HEK293 (cell line): ENCODE measurements around the gene B3GALT5.

Experiments used
- CTCF ChIA-PET: fragments of 350-600 bp; formaldehyde crosslinking; extraction: SDS; loops from one replicate; lab custom pipeline; 2021; ENCODE audit warnings: antibody characterized with exemption; lab: Yijun Ruan, JAX
- POLR2A ChIA-PET: fragments of 300-600 bp; formaldehyde crosslinking; extraction: SDS; loops from one replicate; lab custom pipeline; 2020; ENCODE audit warnings: antibody characterized with exemption, inconsistent platforms; lab: Yijun Ruan, JAX
- H3K27ac ChIP-seq: fragments of 200-500 bp; sonication (Bioruptor generic); 2 replicates; pipeline ENCODE4 v1.5.1; 2014; ENCODE audit warnings: low read depth, low read length, control low read depth, inconsistent platforms; ENCODE audit errors: extremely low read depth
- H3K36me3 ChIP-seq, 2 experiments: fragments of 200-500 bp in 1 of 2; sonication (Bioruptor generic) in 1 of 2; 1 replicate in 1 of 2; 2 replicates in 1 of 2; pipeline ENCODE4 v1.5.1; 2014 to 2017; ENCODE audit warnings: inconsistent platforms in 2 of 2, low read length in 2 of 2; ENCODE audit not compliant: control insufficient read depth in 2 of 2, insufficient read depth in 1 of 2
- H3K4me1 ChIP-seq: fragments of 200-500 bp; sonication (Bioruptor generic); 2 replicates; pipeline ENCODE4 v1.5.1; 2014; ENCODE audit warnings: mild to moderate bottlenecking, low read length, inconsistent platforms; ENCODE audit not compliant: control insufficient read depth, insufficient read depth
- H3K4me3 ChIP-seq: 2 replicates; pipeline ENCODE4 v1.5.1; 2011; ENCODE audit warnings: low read depth, mild to moderate bottlenecking, control low read depth, low read length, moderate library complexity
- H3K9me3 ChIP-seq: fragments of 200-500 bp; sonication (Bioruptor generic); 2 replicates; pipeline ENCODE4 v1.5.1; 2014; ENCODE audit warnings: low read depth, low read length, inconsistent platforms; ENCODE audit not compliant: control insufficient read depth, insufficient read depth
- IKZF3 ChIP-seq: fragments of 450-650 bp; IDR thresholded peaks from 2 replicates; pipeline ENCODE4 v1.5.0; 2018; ENCODE audit warnings: missing biosample characterization, mild to moderate bottlenecking, missing genetic modification characterization, moderate library complexity
- ZBTB8A ChIP-seq: fragments of 450-650 bp; formaldehyde crosslinking; IDR thresholded peaks from 2 replicates; pipeline ENCODE4 v1.5.1; 2016; ENCODE audit warnings: missing biosample characterization, missing genetic modification characterization
- ZNF112 ChIP-seq: fragments of 450-650 bp; formaldehyde crosslinking; IDR thresholded peaks from 2 replicates; pipeline ENCODE4 v1.5.0; 2017; ENCODE audit warnings: missing biosample characterization, missing genetic modification characterization
- ZNF114 ChIP-seq: fragments of 450-650 bp; formaldehyde crosslinking; IDR thresholded peaks from 2 replicates; pipeline ENCODE4 v1.5.0; 2017; ENCODE audit warnings: missing biosample characterization, missing genetic modification characterization
- ZNF223 ChIP-seq: fragments of 450-650 bp; formaldehyde crosslinking; IDR thresholded peaks from 2 replicates; pipeline ENCODE4 v1.5.1; 2016; ENCODE audit warnings: missing biosample characterization, missing genetic modification characterization
- ZNF335 ChIP-seq: fragments of 450-650 bp; formaldehyde crosslinking; conservative IDR thresholded peaks from 2 replicates; pipeline ENCODE4 v1.5.1; 2016; ENCODE audit warnings: missing biosample characterization, missing genetic modification characterization
- ZNF426 ChIP-seq: fragments of 450-650 bp; formaldehyde crosslinking; IDR thresholded peaks from 2 replicates; pipeline ENCODE4 v1.5.1; 2017; ENCODE audit warnings: missing biosample characterization, missing genetic modification characterization, mild to moderate bottlenecking, inconsistent platforms, moderate library complexity
- ZNF473 ChIP-seq: fragments of 450-650 bp; formaldehyde crosslinking; IDR thresholded peaks from 2 replicates; pipeline ENCODE4 v1.5.1; 2017; ENCODE audit warnings: missing biosample characterization, missing genetic modification characterization
- ZNF521 ChIP-seq: fragments of 450-650 bp; formaldehyde crosslinking; IDR thresholded peaks from 2 replicates; pipeline ENCODE4 v1.5.1; 2017; ENCODE audit warnings: missing biosample characterization, mild to moderate bottlenecking, missing genetic modification characterization
- ZNF571 ChIP-seq: fragments of 450-650 bp; formaldehyde crosslinking; IDR thresholded peaks from 2 replicates; pipeline ENCODE4 v1.5.0; 2017; ENCODE audit warnings: missing biosample characterization, missing genetic modification characterization
- ZNF707 ChIP-seq: fragments of 450-650 bp; formaldehyde crosslinking; IDR thresholded peaks from 2 replicates; pipeline ENCODE4 v1.5.1; 2016; ENCODE audit warnings: missing biosample characterization, missing genetic modification characterization
- TF ChIP-seq, protein P1 (sequence below): fragments of 450-650 bp; formaldehyde crosslinking; IDR thresholded peaks from 2 replicates; pipeline ENCODE4 v1.5.1; 2017; ENCODE audit warnings: missing biosample characterization, missing genetic modification characterization
- TF ChIP-seq, protein P2 (sequence below): fragments of 450-650 bp; formaldehyde crosslinking; IDR thresholded peaks from 2 replicates; pipeline ENCODE4 v1.5.1; 2016; ENCODE audit warnings: missing biosample characterization, missing genetic modification characterization
- TF ChIP-seq, protein P3 (sequence below): fragments of 450-650 bp; formaldehyde crosslinking; IDR thresholded peaks from 2 replicates; pipeline ENCODE4 v1.5.1; 2016; ENCODE audit warnings: missing biosample characterization, missing genetic modification characterization
- TF ChIP-seq, protein P4 (sequence below): fragments of 450-650 bp; formaldehyde crosslinking; IDR thresholded peaks from 2 replicates; pipeline ENCODE4 v1.5.1; 2016; ENCODE audit warnings: missing biosample characterization, missing genetic modification characterization
- TF ChIP-seq, protein P5 (sequence below): fragments of 450-650 bp; formaldehyde crosslinking; IDR thresholded peaks from 2 replicates; pipeline ENCODE4 v1.5.1; 2016; ENCODE audit warnings: missing biosample characterization, missing genetic modification characterization
- TF ChIP-seq, protein P6 (sequence below): fragments of 450-650 bp; formaldehyde crosslinking; IDR thresholded peaks from 2 replicates; pipeline ENCODE4 v1.5.1; 2016; ENCODE audit warnings: missing biosample characterization, missing genetic modification characterization
- TF ChIP-seq, protein P7 (sequence below): fragments of 450-650 bp; formaldehyde crosslinking; IDR thresholded peaks from 2 replicates; pipeline ENCODE4 v1.5.0; 2017; ENCODE audit warnings: missing biosample characterization, missing genetic modification characterization, borderline replicate concordance

Gene B3GALT5

DNA sequence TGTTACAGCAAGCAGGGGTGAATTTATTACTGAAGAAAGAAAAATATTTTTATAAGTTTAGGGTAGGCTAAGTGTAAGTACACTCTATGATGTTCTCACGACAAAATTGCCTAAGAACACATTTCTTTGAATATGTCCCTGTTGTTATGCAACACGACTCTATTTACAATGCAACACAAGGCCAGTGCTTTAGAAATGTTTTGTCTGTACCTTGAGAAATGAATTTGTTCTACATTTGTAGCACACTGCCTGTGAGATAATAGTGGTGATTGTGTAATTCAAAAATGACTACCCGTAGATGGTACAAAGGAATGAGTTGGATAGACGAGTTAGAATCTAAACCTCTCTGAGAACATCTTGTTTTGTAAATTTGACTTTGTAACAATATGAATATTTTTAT, 68.5 kb downstream of the B3GALT5 start:
- Histone ChIP-seq H3K36me3 (no peaks in the 10 kb centered on the region), H3K27ac (no peak overlapping the region), H3K4me1 (no peaks in the 10 kb centered on the region), H3K4me3 (no peak overlapping the region), H3K9me3 (no peaks in the 10 kb centered on the region; the same call in 1 of the 2 replicates)
- POLR2A ChIA-PET, result no interaction called here
- TF ChIP-seq ZBTB8A (tag by site-specific recombination) (no peak), ZNF521 (tag by site-specific recombination) (no peak), ZNF335 (tag by site-specific recombination) (no peak)
- TF ChIP-seq, protein P1, sequence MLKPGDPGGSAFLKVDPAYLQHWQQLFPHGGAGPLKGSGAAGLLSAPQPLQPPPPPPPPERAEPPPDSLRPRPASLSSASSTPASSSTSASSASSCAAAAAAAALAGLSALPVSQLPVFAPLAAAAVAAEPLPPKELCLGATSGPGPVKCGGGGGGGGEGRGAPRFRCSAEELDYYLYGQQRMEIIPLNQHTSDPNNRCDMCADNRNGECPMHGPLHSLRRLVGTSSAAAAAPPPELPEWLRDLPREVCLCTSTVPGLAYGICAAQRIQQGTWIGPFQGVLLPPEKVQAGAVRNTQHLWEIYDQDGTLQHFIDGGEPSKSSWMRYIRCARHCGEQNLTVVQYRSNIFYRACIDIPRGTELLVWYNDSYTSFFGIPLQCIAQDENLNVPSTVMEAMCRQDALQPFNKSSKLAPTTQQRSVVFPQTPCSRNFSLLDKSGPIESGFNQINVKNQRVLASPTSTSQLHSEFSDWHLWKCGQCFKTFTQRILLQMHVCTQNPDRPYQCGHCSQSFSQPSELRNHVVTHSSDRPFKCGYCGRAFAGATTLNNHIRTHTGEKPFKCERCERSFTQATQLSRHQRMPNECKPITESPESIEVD (tag by site-specific recombination), result no peak
- CTCF ChIA-PET, result interaction anchor here (0.5 kb wide), 1 partner anchor 1145 kb away, joined by 4 read pairs; no protein-coding TSS in a partner anchor

DNA sequence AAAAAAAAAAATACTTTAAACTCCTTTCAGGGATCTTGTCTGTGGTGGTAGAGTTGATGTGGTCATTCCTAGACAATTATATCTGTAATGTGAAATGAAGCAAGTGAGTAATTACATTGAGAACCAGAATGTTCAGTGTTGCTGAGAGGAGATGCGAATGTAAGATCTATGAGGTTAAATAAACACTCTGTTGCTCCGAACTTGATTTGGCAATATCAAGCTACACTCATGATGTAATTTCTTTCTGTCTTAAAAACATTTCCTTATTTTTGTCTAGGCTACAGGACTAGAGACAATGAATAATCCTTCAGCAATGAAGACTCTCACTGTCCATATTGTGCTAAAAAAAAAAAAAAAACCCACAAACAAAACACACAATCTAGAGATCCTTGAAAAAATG, 69.1 kb downstream of the B3GALT5 start:
- CTCF ChIA-PET, result no interaction called here
- Histone ChIP-seq H3K4me3 (no peak overlapping the region), H3K36me3 (no peaks in the 10 kb centered on the region), H3K4me1 (no peaks in the 10 kb centered on the region), H3K9me3 (no peaks in the 10 kb centered on the region; the same call in 1 of the 2 replicates), H3K27ac (no peak overlapping the region)
- POLR2A ChIA-PET, result no interaction called here
- TF ChIP-seq, protein P2, sequence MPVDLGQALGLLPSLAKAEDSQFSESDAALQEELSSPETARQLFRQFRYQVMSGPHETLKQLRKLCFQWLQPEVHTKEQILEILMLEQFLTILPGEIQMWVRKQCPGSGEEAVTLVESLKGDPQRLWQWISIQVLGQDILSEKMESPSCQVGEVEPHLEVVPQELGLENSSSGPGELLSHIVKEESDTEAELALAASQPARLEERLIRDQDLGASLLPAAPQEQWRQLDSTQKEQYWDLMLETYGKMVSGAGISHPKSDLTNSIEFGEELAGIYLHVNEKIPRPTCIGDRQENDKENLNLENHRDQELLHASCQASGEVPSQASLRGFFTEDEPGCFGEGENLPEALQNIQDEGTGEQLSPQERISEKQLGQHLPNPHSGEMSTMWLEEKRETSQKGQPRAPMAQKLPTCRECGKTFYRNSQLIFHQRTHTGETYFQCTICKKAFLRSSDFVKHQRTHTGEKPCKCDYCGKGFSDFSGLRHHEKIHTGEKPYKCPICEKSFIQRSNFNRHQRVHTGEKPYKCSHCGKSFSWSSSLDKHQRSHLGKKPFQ (tag by site-specific recombination), result no peak
- TF ChIP-seq, protein P3, sequence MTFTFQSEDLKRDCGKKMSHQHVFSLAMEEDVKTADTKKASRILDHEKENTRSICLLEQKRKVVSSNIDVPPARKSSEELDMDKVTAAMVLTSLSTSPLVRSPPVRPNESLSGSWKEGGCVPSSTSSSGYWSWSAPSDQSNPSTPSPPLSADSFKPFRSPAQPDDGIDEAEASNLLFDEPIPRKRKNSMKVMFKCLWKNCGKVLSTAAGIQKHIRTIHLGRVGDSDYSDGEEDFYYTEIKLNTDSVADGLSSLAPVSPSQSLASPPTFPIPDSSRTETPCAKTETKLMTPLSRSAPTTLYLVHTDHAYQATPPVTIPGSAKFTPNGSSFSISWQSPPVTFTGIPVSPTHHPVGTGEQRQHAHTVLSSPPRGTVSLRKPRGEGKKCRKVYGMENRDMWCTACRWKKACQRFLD (tag by site-specific recombination), result no peak
- TF ChIP-seq, protein P4, sequence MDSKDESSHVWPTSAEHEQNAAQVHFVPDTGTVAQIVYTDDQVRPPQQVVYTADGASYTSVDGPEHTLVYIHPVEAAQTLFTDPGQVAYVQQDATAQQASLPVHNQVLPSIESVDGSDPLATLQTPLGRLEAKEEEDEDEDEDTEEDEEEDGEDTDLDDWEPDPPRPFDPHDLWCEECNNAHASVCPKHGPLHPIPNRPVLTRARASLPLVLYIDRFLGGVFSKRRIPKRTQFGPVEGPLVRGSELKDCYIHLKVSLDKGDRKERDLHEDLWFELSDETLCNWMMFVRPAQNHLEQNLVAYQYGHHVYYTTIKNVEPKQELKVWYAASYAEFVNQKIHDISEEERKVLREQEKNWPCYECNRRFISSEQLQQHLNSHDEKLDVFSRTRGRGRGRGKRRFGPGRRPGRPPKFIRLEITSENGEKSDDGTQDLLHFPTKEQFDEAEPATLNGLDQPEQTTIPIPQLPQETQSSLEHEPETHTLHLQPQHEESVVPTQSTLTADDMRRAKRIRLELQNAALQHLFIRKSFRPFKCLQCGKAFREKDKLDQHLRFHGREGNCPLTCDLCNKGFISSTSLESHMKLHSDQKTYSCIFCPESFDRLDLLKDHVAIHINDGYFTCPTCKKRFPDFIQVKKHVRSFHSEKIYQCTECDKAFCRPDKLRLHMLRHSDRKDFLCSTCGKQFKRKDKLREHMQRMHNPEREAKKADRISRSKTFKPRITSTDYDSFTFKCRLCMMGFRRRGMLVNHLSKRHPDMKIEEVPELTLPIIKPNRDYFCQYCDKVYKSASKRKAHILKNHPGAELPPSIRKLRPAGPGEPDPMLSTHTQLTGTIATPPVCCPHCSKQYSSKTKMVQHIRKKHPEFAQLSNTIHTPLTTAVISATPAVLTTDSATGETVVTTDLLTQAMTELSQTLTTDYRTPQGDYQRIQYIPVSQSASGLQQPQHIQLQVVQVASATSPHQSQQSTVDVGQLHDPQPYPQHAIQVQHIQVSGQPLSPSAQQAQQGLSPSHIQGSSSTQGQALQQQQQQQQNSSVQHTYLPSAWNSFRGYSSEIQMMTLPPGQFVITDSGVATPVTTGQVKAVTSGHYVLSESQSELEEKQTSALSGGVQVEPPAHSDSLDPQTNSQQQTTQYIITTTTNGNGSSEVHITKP (tag by site-specific recombination), result no peak
- no peak for TF ChIP-seq ZNF223 (tag by site-specific recombination)
- TF ChIP-seq, protein P5, sequence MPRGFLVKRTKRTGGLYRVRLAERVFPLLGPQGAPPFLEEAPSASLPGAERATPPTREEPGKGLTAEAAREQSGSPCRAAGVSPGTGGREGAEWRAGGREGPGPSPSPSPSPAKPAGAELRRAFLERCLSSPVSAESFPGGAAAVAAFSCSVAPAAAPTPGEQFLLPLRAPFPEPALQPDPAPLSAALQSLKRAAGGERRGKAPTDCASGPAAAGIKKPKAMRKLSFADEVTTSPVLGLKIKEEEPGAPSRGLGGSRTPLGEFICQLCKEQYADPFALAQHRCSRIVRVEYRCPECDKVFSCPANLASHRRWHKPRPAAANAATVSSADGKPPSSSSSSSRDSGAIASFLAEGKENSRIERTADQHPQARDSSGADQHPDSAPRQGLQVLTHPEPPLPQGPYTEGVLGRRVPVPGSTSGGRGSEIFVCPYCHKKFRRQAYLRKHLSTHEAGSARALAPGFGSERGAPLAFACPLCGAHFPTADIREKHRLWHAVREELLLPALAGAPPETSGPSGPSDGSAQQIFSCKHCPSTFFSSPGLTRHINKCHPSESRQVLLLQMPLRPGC (tag by site-specific recombination), result no peak
- TF ChIP-seq ZNF112 (tag by site-specific recombination), result no peak
- TF ChIP-seq ZNF707, result no peak
- no peak for TF ChIP-seq ZNF114 (tag by site-specific recombination)
- no peak for TF ChIP-seq ZNF426 (tag by site-specific recombination)
- TF ChIP-seq, protein P6, sequence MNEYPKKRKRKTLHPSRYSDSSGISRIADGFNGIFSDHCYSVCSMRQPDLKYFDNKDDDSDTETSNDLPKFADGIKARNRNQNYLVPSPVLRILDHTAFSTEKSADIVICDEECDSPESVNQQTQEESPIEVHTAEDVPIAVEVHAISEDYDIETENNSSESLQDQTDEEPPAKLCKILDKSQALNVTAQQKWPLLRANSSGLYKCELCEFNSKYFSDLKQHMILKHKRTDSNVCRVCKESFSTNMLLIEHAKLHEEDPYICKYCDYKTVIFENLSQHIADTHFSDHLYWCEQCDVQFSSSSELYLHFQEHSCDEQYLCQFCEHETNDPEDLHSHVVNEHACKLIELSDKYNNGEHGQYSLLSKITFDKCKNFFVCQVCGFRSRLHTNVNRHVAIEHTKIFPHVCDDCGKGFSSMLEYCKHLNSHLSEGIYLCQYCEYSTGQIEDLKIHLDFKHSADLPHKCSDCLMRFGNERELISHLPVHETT (tag by site-specific recombination), result no peak
- TF ChIP-seq, protein P7, sequence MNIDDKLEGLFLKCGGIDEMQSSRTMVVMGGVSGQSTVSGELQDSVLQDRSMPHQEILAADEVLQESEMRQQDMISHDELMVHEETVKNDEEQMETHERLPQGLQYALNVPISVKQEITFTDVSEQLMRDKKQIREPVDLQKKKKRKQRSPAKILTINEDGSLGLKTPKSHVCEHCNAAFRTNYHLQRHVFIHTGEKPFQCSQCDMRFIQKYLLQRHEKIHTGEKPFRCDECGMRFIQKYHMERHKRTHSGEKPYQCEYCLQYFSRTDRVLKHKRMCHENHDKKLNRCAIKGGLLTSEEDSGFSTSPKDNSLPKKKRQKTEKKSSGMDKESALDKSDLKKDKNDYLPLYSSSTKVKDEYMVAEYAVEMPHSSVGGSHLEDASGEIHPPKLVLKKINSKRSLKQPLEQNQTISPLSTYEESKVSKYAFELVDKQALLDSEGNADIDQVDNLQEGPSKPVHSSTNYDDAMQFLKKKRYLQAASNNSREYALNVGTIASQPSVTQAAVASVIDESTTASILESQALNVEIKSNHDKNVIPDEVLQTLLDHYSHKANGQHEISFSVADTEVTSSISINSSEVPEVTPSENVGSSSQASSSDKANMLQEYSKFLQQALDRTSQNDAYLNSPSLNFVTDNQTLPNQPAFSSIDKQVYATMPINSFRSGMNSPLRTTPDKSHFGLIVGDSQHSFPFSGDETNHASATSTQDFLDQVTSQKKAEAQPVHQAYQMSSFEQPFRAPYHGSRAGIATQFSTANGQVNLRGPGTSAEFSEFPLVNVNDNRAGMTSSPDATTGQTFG (tag by site-specific recombination), result no peak
- TF ChIP-seq ZNF571, result no peak
- TF ChIP-seq ZNF473 (tag by site-specific recombination), result no peak
- no peak for TF ChIP-seq IKZF3 (tag by site-specific recombination)
